HT1080 (cell line): ENCODE results near the gene FOXO1. TPM values are rescaled to one million over a fixed set of nuclear protein-coding genes. Genes with fewer than 3 reads are reported as not detected.

Experiments used
- DNase-seq: peaks from one replicate; pipeline ENCODE4 v3.0.0-alpha.2; 2015; ENCODE audit warnings: low read depth
- total RNA-seq: library from RNA; depleted of rRNA; stranded (reverse); fragments of >200 nt; shearing (Covaris generic); gene quantifications from 2 replicates; pipeline ENCODE4 v1.2.3, GENCODE V29; 2014

FOXO1 gene
- total RNA-seq, 1 experiment from 2014 or later = 2.0 TPM

- peak; percentile 33 for DNase-seq
These were observed 27.2 kb downstream of the FOXO1 start for GRCh38 chr13:40639221-40639681.

- no peak for DNase-seq
These were observed 28.8 kb downstream of the FOXO1 start for GRCh38 chr13:40637643-40638042.

GRCh38 chr13:40635315-40635995, 31.0 kb downstream of the FOXO1 start:
- DNase-seq = no peak

- no peak for DNase-seq
These were observed 33.5 kb downstream of the FOXO1 start for GRCh38 chr13:40632915-40633314.

- no peak for DNase-seq
These were observed 34.8 kb downstream of the FOXO1 start for GRCh38 chr13:40631605-40632004.

GRCh38 chr13:40629678-40630384, 36.6 kb downstream of the FOXO1 start:
- DNase-seq = no peak

- DNase-seq = no peak
These were observed 39.5 kb downstream of the FOXO1 start for GRCh38 chr13:40626977-40627376.

- DNase-seq = no peak
These were observed 39.9 kb downstream of the FOXO1 start for GRCh38 chr13:40626561-40626960.

GRCh38 chr13:40624986-40625385, 41.5 kb downstream of the FOXO1 start:
- DNase-seq = no peak

GRCh38 chr13:40624383-40624782, 42.1 kb downstream of the FOXO1 start:
- DNase-seq = peak; percentile 12

- no peak for DNase-seq
These were observed 43.7 kb downstream of the FOXO1 start for GRCh38 chr13:40622761-40623160.

- no peak for DNase-seq
These were observed 44.2 kb downstream of the FOXO1 start for GRCh38 chr13:40622246-40622645.

GRCh38 chr13:40619479-40619814, 47.0 kb downstream of the FOXO1 start:
- DNase-seq = no peak

- no peak for DNase-seq
These were observed 47.6 kb downstream of the FOXO1 start for GRCh38 chr13:40618581-40619478.

- DNase-seq = no peak
These were observed 48.6 kb downstream of the FOXO1 start for GRCh38 chr13:40617801-40618356.

- DNase-seq = no peak
These were observed 50.8 kb downstream of the FOXO1 start for GRCh38 chr13:40615619-40616018.

GRCh38 chr13:40613914-40614313, 52.5 kb downstream of the FOXO1 start:
- no peak for DNase-seq

- DNase-seq = no peak
These were observed 53.1 kb downstream of the FOXO1 start for GRCh38 chr13:40613192-40613818.

GRCh38 chr13:40612041-40612440, 54.4 kb downstream of the FOXO1 start:
- no peak for DNase-seq

GRCh38 chr13:40611635-40612034, 54.8 kb downstream of the FOXO1 start:
- no peak for DNase-seq

GRCh38 chr13:40611004-40611403, 55.4 kb downstream of the FOXO1 start:
- no peak for DNase-seq
